Measurements from ENCODE around the gene ABHD16B.

DNA sequence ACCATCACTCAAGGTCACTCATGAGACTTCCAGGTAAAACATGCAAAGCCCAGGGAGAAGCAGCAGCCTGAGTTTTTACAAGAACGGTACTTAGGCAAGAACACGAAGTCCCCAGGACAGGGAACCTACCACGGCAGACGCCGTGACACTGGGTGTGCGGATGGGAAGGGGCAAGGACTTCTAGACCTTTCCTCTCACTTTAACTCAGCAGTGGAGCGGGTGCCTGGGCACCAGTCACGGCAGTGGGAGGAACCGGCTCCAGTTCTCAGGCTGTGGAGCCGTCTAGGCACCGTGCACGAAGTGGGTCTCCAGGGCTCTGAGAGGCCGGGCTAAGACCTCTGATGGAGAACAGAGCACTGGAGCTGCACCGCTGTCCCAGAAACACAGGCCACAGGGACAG is 32.8 kb upstream of the ABHD16B start:
- TF ChIP-seq, protein P1, sequence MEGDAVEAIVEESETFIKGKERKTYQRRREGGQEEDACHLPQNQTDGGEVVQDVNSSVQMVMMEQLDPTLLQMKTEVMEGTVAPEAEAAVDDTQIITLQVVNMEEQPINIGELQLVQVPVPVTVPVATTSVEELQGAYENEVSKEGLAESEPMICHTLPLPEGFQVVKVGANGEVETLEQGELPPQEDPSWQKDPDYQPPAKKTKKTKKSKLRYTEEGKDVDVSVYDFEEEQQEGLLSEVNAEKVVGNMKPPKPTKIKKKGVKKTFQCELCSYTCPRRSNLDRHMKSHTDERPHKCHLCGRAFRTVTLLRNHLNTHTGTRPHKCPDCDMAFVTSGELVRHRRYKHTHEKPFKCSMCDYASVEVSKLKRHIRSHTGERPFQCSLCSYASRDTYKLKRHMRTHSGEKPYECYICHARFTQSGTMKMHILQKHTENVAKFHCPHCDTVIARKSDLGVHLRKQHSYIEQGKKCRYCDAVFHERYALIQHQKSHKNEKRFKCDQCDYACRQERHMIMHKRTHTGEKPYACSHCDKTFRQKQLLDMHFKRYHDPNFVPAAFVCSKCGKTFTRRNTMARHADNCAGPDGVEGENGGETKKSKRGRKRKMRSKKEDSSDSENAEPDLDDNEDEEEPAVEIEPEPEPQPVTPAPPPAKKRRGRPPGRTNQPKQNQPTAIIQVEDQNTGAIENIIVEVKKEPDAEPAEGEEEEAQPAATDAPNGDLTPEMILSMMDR (IDR thresholded peaks at IDR 0.05), result no peak
- peak in 1 of 2 donors; percentile 60 for TF ChIP-seq POLR2A (IDR thresholded peaks at IDR 0.05)
